GM04503 (cell line): ENCODE data around the gene KLHL17.
"Not testable (repeated sequence)": the region's sequence is repeated elsewhere in the genome, so short reads cannot be mapped to it uniquely, and the experiment has no call there.

Experiments
- DNase-seq: peaks from one replicate; pipeline ENCODE4 v3.0.0-alpha.2; 2012; ENCODE audit warnings: low read depth

The KLHL17 gene

GRCh38 chr1:982765-983436 lies 22.5 kb downstream of the KLHL17 start:
- no peak for DNase-seq

- DNase-seq = no peak
These were observed 23.6 kb downstream of the KLHL17 start for GRCh38 chr1:983798-984475.

GRCh38 chr1:984476-984814 lies 24.1 kb downstream of the KLHL17 start:
- no peak for DNase-seq

- DNase-seq = no peak
These were observed 24.7 kb downstream of the KLHL17 start for GRCh38 chr1:985126-985525.

GRCh38 chr1:988061-988460 lies 27.7 kb downstream of the KLHL17 start:
- not testable (repeated sequence) for DNase-seq

GRCh38 chr1:991275-991674 lies 30.9 kb downstream of the KLHL17 start:
- DNase-seq = not testable (repeated sequence)

GRCh38 chr1:991895-992294 lies 31.5 kb downstream of the KLHL17 start:
- DNase-seq = no peak

- DNase-seq = no peak
These were observed 32.0 kb downstream of the KLHL17 start for GRCh38 chr1:992362-992761.

GRCh38 chr1:993379-993995 lies 33.1 kb downstream of the KLHL17 start:
- no peak for DNase-seq

GRCh38 chr1:994546-994945 lies 34.2 kb downstream of the KLHL17 start:
- not testable (repeated sequence) for DNase-seq

GRCh38 chr1:995665-996633 lies 35.6 kb downstream of the KLHL17 start:
- no peak for DNase-seq

- no peak for DNase-seq
These were observed 36.7 kb downstream of the KLHL17 start for GRCh38 chr1:996851-997712.

GRCh38 chr1:997713-997992 lies 37.3 kb downstream of the KLHL17 start:
- DNase-seq = no peak

- DNase-seq = no peak
These were observed 37.8 kb downstream of the KLHL17 start for GRCh38 chr1:997993-998744.

GRCh38 chr1:998745-998994 lies 38.3 kb downstream of the KLHL17 start:
- DNase-seq = no peak

GRCh38 chr1:998995-999724 lies 38.8 kb downstream of the KLHL17 start:
- no peak for DNase-seq

- DNase-seq = no peak
These were observed 39.5 kb downstream of the KLHL17 start, which contains the start of gene HES4 for GRCh38 chr1:999725-1000356. TSS of gene HES4 (minus strand) at chr1:1000097. CDS start at chr1:999973, 124 bp downstream.

- no peak for DNase-seq
These were observed 40.1 kb downstream of the KLHL17 start for GRCh38 chr1:1000357-1001056.
